Left renal pelvis (tissue), 4 donors: Measurements from ENCODE around the gene RAB6B. TPM values are rescaled to one million over a fixed set of nuclear protein-coding genes. Genes with fewer than 3 reads are reported as not detected.
A peak's percentile ranks its signal among the peaks of the same experiment; 100 is the strongest.

Source experiments
- DNase-seq, 4 donors: peaks; one replicate each; pipeline ENCODE4 v3.0.0-alpha.2; 2013; ENCODE audit warnings: low read depth in 4 of 4, low spot score in 3 of 4
- polyA plus RNA-seq, 4 donors: library from polyadenylated mRNA; unstranded; fragments of 120-200 nt; gene quantifications; one replicate each; pipeline ENCODE4 v1.2.1, GENCODE V29; 2013; ENCODE audit not compliant: insufficient read length in 4 of 4

The RAB6B gene
- polyA plus RNA-seq, 4 donors = 12.6 to 20.1 (median 17.9) TPM

DNA sequence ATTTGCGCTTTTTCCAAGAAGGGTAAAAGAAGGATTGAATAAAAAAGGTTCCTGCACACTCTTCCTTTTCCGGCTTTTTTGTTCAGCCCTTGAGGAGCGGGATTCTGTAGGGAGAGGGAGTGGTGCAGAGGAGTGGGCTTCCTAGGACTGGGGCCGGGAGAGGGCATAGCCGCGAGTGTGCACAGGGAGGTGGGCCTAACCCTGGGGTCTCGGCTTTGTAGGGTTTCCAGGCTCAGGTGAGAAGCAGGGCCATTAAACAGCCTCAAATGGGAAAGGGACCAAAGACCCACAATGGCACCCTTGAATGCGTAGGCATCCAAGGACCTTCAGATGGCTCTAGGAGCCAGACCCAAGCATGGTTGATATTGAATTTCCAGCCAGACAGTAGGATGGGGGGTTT, 35.4 kb upstream of the RAB6B start:
- DNase-seq = no peak

DNA sequence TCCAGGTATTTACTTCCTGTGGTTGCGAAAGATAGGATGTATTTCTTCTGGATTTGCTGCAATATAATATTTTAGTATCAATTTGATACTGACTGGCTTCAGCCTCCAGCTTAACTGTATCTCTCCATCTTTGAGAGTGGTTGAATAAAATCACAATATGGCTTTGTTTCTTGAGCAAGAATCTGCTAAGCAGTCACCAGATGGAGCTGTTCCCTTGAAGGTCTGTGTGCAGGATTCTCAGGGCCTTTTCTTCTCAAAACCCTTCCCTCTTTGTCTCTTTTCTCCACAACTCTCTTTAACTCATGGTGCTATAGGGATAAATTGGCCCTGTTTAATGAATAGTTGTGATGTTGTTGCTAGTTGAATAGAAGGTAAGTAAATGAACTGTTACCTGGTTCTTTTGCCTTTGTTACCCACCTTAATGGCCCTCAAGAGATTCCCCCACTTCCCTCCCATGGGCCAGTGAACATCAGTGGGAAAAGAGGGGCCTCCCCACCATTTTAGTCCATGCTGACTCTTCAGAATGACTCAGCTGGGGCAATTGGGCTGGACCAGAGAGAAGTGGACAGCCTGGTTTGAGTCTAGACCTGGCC, 34.8 kb upstream of the RAB6B start:
- DNase-seq = peak in 1 of 4 donors; percentile 56

DNA sequence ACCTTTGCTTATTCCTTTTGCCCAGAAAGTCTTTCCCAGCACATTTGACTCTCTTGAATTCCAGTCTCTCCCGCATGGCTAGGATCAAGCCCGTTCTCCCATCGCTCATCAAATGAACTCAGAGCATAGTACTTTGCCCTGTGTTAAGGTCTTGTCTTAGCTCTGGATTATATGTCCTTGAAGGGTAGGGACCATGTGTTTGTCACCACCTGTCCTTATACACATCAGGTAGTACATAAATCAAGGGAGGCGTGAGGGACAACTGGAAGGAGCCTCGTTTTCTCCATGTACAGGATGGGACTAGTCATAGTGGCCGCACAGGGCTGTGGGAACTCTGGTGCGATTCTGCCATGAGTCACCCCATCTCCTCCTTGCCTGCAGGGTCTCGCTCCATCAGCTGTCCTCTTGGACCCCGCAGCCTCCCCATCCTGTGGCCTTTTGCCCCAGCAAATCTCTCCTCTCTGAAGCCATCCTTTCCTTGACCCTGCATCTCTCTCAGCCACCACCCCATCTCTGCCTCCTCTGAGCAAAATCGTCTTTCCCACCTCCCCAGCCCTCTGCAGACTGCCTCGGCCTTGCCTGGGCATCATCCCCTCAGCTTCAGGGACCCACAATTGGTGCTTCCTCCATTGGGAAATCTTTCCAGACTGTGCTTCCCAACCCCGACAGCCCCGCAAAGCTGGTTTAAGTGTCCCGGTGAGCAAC, 33.4 kb upstream of the RAB6B start:
- no peak for DNase-seq

DNA sequence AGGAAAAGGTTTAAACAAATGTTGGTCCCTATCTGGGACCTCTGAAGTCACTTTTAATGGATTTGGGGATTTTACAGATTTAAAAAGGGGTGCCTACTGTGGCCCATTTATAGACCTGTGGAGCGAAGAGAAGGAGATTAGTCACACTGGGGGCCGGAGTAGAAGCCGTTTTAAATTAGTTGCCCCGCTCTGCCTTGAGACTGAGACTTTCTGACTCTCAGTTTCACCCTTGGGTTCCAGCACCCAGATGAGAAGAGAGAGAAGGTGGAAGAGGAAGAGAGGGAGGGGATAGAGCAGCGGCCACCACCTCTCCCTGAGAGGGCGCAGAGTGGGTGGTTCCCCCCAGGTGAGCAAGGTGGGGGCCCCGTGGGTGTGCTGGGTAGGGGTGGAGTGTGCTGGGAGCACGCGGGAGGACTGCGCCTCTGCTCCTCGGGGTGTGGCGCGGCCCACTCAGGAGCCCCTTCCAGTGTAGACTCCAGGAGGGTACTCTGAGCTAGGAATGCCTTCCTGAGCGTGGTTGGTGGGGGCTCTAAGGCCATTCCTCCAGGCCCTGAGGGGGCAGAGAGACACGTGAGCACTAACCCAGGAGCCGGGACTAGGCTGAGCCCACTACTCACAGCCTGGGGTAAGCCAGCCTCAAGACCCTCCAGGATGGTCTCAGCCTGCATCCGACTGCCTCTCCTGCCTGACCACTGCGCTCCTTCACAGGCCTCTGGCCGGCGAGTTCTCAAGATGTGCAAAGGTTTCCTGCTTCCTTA, 32.6 kb upstream of the RAB6B start:
- DNase-seq = no peak

DNA sequence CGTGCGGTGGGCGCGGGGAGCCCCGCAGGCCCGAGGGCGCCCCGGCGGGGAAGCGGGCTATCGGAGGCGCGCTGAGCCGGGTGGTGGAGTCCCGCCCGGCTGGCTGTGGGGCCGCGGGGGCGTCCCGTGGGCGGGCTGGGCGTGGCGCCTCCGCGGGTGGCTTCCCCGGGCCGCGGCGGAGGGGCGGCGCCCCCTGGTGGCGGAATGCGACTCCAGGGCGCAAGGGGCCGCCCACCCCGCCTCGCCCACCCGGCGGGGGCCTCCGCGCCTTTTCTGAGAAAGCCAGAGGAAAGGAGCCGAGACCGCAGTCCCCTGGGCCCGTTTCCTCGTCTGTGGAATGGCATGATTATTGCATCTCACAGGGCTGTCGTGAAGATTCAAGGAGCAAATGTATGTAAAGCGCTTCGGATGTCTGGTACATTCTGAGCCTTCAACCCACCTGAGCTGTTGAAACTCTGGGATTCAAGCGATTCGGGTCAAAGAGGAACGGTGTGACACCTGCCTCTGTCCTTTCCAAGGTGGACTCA, 31.9 kb upstream of the RAB6B start:
- no peak for DNase-seq

DNA sequence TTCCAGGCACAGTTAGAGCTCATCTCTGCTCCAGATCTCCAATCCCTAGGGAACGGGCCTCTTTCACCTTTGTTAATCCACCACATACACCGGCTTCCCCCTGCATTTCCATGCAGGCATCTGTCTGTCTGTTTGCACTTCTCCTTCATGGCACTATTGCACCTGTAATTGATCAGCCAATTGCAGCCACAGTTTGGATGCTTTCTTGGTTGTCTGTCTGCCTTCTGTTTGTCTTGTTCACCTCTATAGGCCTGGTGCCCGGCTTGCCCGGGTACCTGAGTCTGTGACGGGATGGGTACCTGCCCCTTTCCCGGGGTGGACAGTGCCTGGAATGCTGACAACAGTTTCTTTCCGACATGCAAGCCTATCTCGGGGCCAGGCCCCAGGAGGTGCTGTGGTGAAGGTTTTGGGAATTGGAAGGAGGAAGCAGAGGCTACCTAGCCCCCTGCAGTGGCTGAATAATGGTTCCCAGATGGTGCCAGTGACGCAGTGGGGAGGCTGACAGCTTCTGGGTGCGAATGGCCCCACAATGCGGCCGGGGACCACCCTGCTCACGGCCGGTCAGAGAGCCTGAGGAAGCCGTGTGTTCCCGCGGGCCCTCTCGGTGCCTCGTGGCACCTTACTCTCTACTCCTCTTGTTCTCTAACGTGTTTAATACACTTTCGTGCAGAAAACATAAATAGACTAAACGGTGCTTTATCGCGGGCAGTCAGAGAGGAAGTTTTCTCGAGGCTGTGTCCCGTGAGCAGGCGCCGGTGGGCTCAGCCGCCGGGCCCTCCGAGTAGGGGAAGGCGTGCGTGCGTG, 31.3 kb upstream of the RAB6B start:
- no peak for DNase-seq

DNA sequence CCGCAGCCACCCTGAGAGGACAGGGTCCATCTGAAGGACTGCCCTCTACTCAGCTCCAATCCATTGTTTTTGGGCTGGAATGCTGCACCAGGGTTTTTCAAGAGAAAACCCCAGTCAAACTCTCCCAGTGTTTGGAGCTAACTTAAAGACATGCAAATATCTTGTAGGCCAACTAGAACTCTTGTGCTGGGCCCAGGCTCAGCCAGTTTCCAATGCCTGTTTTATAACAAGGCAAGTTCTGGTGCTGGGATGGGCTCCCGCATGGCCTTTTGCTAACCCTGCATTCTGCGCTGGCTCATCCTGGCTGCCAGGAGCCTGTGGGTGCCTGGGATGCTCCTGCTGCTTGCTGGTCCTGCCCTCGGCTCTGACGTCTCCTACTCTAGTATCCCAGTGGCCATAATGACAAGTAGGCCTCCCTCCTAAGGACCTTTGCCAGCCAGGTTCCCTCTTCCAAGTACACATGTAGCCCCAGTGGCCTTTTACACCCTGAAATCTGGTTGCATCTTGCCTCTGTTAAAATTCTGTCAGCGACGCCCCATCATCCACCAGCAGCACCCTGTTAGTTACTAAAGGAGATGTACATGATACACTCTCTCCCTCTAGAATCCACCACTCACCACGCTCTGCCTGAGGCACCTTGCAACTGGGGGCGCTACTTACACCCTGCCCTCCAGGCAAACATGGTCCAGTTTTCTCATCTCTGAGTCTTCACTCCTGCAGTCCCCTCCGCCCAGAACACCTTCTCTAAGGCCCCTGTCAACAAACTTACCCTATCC, 30.5 kb upstream of the RAB6B start:
- no peak for DNase-seq

DNA sequence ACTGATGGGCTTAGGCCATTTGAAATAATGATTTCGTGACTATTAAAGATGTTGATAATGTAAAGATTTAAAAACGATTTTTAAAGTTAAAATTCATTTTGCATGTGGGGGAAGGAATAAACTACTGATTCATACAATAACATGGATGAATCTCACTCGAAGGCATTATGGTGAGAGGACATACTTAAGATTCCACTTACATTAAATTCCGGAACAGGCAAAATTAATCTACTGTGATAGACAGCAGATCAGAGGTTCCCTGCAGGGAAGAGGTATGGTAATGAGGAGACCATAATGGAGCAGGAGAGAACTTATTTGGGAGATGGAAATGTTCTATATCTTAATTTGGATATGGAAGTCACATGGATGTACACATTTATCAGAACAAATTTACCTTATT, 28.4 kb upstream of the RAB6B start:
- no peak for DNase-seq

DNA sequence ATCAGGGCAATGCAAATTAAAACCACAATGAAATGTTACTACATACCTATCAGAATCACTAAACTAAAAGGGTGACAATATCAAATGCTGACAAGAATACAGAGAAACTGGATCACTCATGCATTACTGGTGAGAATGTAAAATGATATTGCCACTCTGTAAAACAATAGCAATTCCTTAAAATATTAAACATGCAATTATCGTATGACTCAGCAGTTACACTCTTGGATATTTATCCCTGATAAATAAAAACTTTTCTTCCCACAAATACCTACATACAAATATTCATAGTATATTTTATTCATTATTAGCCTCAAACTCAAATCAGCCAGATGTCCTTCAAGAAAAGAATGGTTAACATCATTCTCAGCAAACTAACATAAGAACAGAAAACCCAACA, 25.9 kb upstream of the RAB6B start:
- DNase-seq = no peak

DNA sequence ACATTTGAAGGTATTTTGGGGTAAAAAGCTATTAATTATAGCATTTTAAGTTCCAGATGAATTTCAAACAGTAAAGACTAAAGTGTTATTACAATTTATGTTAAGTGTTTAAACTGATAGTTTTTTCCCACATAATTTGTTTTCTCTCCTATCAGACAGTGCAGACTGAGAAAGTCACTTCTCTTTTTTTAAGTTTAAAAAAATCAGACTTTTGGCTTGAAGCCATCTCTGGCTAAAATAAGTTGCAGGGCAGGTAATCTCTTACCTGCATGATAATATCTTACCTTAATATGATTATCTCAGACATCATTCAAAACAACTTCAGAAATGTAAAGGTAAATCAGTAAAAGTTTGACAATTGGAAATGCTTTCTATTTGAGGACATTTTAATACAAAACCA, 21.5 kb upstream of the RAB6B start:
- DNase-seq = no peak

DNA sequence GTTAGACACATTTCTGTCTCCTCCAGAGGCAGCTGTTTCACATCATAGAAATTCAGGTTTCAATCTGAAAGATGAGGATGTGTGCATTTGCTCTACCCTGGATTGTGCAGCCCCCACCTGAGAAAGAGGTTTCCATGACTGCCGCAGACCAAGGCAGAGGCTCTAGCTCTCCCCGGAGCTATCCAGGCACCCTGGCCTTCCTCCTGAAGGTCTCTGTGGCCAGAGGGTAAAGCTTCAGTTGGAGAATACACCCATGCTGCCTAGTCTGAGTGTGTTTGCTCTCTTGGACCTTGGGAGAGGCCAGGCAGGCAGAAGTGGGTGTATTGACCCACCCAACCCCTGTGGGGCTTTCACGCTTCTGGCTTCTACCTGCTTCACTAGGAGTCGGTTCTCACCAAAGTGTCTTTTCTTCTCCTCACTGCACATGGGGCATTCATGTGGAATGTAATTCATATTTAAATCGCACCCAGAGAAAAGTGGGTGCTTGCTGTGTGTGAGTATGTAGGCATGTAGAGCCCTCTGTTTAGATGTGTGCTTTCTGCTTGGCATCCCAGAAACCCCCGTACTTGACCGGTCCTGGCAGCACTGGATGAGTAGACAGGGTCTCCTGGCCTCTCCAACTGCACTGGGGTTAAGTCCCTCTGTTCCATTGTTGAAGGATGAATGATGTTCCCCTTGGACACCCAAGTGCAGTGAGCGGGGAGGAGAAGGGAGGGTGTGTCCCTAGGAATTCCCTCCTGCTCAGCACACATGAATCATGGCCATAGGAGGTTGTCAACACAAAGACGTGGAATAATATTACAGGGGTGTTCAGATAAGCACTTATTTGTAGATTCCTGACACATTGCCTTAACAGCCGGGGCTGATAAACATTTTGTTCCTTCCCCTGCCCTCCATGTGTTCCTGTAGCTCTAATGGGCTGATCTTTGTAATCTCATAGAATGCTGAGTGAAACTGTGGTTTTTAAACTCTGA, 20.3 kb upstream of the RAB6B start:
- no peak for DNase-seq

DNA sequence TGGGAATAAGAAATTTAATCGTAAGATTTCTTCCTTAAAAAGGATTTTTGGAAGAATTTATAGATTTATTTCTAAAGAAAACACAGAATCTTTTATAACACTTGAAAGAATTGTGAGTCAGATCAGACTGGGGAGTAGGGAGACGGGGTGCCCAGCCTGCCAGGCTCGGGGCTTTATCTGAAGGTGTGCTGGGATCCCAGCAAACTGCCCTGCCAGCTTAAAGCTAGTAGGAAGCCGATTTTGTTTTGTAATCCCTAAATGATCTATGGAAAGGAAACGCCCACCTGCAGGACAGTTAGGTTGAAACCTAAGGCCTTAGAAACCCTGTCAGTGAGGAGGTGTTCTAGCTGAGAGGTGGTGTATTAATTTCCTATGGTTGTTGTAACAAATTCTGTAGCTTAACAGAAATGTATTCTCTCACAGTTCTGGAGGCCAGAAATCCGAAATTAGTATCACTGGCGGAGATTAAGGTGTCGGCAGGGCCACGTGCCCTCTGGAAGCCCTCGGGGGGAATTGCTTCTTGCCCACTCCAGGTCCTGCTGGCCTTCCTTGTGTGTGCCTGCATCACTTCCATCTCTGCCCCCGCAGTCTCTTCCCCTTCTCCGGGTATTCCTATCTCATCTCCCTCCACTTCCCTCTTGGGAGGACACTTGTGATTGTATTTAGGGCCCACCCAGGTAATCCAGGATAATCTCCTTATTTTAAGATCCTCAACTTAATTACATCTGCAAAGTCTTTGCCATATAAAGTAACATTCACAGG, 19.3 kb upstream of the RAB6B start:
- DNase-seq = no peak

DNA sequence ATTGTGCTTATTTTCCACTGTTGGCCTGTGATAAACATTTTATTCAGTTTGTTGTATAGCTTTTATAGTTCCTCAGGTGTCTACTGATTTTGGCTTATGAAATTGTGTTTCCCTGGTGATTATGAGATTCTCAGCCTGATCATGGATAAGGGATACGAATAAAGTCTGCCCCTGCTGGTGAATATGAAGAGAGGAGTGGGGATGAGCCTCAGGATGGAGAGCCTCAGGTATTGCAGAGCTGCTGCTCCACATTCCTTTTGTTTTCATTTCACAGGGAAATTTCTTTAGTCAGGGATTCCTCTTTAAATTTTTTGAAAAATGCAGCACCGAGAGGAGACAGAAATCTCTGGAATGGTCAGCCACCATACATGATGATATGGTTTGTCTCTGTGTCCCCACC, 14.7 kb upstream of the RAB6B start:
- DNase-seq = no peak

DNA sequence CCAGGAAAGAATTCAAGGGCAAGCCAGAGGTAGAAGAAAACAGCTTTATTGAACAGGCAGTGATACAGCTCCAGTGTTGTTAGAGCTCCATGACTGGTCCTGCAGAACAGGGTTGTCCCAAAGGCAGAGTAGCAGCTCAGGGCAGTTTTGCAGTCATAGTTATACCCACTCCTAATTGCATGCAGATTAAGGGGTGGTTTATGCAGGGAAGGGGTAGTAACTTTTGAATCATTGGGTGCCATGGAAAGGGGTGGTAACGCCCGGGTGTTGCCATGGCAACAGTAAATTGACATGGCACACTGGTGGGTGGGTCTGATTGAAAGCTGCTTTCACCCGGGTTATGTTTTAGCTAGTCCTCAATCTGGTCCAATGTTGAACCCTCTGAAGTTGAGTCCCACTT, 9.7 kb upstream of the RAB6B start:
- DNase-seq = no peak

DNA sequence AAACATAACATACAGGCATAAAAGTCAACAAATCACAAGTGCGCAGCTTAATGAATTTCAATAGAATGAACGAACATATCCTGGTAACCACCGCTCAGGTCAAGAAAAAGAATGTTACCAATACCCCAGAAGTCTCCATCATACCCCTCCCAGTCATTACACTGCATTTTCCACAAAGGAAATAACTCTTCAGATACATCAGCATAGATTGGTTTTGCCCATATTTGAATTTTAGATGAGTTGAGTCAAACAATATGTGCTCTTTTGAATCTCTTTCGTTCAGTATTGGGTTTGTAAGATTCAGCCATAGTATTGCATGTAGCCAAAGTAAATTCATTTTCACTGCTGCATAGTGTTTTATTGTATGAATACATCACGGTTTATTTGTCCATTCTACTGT, 6.2 kb upstream of the RAB6B start:
- DNase-seq = no peak

DNA sequence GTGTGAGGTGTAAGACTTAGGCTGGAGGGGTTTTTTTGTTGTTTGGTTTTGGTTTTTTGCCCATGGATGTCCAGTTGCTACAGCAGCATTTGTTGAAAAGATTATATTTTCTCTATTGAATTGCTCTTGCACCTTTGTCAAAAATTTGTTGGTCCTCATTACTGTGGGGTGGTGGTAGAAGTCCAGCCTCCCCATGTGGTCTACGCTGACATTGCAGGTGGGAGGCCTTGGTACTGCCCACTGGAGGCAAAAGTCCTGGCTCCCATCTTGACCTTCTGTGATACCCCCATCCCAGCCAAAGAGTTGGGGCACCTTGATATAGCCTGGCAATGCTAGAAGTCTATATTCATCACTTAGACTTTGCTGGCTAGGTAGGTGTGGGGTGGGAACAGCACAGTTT, 5.4 kb upstream of the RAB6B start:
- DNase-seq = no peak

DNA sequence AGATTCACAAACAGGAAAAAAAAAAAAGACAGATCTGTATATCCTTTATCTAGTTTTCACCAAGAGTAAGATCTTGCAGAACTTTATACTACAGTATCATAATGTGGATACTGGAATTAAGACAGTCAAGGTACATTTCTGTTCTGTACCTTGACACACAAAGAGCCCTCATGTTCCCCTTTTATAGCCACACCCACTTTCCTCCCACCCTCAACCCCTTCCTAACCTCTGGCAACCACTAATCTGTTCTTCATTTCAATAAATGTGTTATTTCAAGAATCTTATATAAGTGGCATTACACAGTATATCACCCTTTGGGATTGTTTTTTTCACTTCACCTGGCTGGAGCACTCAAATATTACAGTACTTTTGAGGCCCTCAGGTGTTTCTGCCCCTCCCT, 3.6 kb upstream of the RAB6B start:
- DNase-seq = no peak

DNA sequence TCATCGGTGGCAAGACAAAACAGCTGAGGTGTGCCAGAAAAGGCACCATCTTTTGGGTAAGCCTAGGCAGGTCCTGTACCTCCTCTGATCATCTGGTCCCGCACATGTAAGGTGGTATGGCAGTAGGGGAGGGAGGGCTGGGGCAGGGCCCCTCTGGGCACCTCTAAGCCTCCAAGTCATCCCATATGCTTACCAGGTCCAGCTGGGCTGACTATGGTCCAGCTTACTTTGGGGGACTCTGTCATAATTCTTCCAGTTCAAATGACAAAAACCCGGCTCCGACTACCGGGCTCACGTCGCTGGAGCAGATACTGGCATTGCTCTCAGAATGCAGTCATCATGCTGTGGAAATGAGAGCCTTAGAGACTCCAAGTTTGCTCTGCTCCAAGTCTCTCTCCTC, 1.9 kb upstream of the RAB6B start:
- DNase-seq = no peak
